ENCODE results near the gene ZNF785. TPM values are rescaled to one million over a fixed set of nuclear protein-coding genes. Genes with fewer than 3 reads are reported as not detected.

Gene ZNF785
- total and polyA plus RNA-seq, 9 donors = 7.0 to 29.4 (median 19.9) TPM

DNA sequence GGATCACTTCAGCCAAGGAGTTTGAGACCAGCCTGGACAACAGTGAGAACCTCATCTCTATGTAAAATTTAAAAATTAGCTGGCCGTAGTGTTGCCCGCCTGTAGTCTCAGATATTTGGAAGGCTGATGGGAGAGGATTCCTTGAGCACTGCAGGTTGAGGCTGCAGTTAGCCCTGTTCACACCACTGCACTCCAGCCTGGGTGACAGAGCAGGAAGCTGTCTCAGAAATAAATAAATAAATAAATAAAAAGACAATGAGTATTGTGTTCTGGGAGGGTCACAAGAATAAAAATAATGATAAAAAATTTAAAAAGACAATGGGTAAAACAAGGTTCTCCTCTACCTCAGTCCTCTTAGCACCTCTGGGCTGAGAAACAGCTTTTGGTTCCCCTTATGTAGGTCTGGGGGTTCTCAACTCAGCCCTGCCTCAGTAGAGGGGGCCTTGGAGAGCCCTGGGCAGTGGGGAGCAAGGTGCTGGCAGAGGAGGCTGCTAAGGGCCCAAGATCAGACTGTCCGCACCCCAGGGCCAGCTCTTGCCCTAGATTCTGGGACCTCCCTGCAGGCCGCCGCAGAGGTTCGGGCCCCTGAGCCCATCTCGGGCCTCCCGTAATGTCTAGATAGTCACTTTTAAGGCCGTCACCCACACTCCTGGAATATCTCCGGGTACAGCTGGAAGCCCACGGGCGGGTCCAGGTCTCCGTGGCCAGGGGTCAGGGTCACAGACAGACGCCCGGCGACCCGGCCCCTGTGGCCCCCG, 30.8 kb downstream of the ZNF785 start:
- intact Hi-C loops (cut with DNase I) = loop anchor here in 1 of 4 donors (10.0 kb wide), 1 partner anchor 130 kb away; no protein-coding TSS in a partner anchor
- no peaks in the 10 kb centered on the region for H3K9me3 ChIP-seq
- DNase-seq = peak in 1 of 5 donors; percentile 37
- no peak for TF ChIP-seq EP300 (IDR thresholded peaks at IDR 0.05)
- no peak for TF ChIP-seq POLR2A (IDR thresholded peaks at IDR 0.05)
- no peak for TF ChIP-seq CTCF (IDR thresholded peaks at IDR 0.05)
- no peak overlapping the region for H3K27ac ChIP-seq
- WGBS, 3 donors = 88 to 93% (median 93%) methylated on average over 18 of the region's 18 CpGs
- H3K4me3 ChIP-seq = no peak overlapping the region
- no peaks in the 10 kb centered on the region for H3K27me3 ChIP-seq
- H3K4me1 ChIP-seq (ENCODE audit: insufficient read depth) = no peaks in the 10 kb centered on the region
- H3K36me3 ChIP-seq = no peaks in the 10 kb centered on the region

DNA sequence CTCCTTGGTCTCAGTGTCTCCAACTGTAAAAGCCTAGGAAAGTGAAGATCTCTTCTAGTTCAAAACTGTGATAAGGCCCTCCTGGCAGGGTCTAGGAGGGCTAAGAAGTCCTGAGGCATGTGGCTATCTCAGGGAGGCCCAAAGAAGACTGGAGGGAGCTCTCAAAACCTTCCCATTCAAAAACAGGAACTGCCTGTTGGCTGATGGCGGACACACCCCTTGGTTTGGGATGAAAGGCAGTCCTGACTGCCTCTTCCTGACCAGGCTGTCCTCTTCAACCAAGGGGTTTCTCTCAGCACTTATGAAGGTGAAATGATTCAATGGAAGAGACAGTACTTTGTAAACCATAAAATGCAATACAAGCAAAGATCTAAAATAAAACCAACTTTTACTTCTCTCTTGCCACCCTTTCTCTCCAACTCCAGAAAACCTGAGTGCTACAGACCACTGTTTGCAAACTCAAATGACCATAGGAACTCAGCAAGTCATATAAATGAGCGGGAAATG, 32.1 kb downstream of the ZNF785 start:
- Histone ChIP-seq H3K4me1 (ENCODE audit: insufficient read depth) (no peaks in the 10 kb centered on the region), H3K9me3 (no peaks in the 10 kb centered on the region), H3K36me3 (no peaks in the 10 kb centered on the region), H3K27me3 (no peaks in the 10 kb centered on the region), H3K4me3 (no peak overlapping the region), H3K27ac (no peak overlapping the region)
- no peak for TF ChIP-seq EP300 (IDR thresholded peaks at IDR 0.05)
- TF ChIP-seq POLR2A (IDR thresholded peaks at IDR 0.05) = no peak
- TF ChIP-seq CTCF (IDR thresholded peaks at IDR 0.05) = no peak
- DNase-seq = no peak
- WGBS, 3 donors = 86 to 96% (median 92%) methylated on average over 2 of the region's 2 CpGs
- intact Hi-C loops (cut with DNase I) = loop anchor here in 1 of 4 donors (10.0 kb wide), 1 partner anchor 129 kb away; no protein-coding TSS in a partner anchor

DNA sequence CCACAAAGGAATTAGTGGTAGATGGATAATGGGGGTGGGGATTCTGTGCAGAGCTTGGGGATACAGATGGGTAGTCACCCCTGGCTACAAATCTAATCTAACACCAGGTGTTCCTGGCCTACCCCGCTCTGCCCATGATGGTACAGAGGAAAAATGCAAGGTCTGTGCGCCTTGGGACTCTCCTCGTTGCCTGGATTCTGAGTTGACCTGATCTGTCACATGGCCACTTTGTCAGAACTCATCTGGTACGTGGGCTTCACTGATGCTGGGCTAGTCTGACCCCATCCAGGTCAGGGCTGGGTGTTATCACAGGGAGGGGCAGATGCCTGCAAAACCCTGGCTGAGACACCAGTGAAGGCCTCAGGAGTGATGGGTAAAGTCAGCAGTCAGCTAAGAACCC, 32.5 kb downstream of the ZNF785 start:
- intact Hi-C loops (cut with DNase I) = loop anchor here in 1 of 4 donors (10.0 kb wide), 1 partner anchor 128 kb away; no protein-coding TSS in a partner anchor
- H3K36me3 ChIP-seq = no peaks in the 10 kb centered on the region
- TF ChIP-seq EP300 (IDR thresholded peaks at IDR 0.05) (no peak), POLR2A (IDR thresholded peaks at IDR 0.05) (no peak), CTCF (IDR thresholded peaks at IDR 0.05) (no peak)
- no peak overlapping the region for H3K4me3 ChIP-seq
- no peaks in the 10 kb centered on the region for H3K9me3 ChIP-seq
- WGBS, 3 donors = 81 to 89% (median 82%) methylated on average over 4 of the region's 4 CpGs
- H3K27ac ChIP-seq = no peak overlapping the region
- H3K4me1 ChIP-seq (ENCODE audit: insufficient read depth) = no peaks in the 10 kb centered on the region
- no peaks in the 10 kb centered on the region for H3K27me3 ChIP-seq
- no peak for DNase-seq

DNA sequence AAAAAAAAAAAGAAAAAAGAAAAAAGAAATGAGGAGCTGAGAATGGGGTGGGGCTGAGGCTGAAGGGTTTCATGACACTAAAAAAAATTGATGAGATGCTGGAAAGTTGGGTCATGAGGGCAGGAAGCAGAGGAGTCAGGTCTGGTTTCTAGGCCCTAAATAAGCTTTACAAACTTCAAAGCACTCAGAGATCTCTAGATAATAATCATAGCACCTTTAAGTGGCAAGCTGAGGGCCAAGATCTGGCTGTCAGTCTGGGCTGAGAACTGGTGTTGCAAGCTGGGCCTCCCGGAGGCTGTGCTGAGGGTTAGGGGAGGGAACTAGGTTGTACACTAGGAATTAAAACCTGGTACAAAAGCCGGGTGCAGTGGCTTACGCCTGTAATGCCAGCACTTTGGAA, 33.7 kb downstream of the ZNF785 start:
- TF ChIP-seq POLR2A (IDR thresholded peaks at IDR 0.05) = no peak
- no peak for TF ChIP-seq EP300 (IDR thresholded peaks at IDR 0.05)
- no peak for TF ChIP-seq CTCF (IDR thresholded peaks at IDR 0.05)
- Histone ChIP-seq H3K9me3 (no peaks in the 10 kb centered on the region), H3K27me3 (no peaks in the 10 kb centered on the region), H3K4me3 (no peak overlapping the region), H3K4me1 (ENCODE audit: insufficient read depth) (no peaks in the 10 kb centered on the region), H3K27ac (no peak overlapping the region), H3K36me3 (no peaks in the 10 kb centered on the region)
- intact Hi-C loops (cut with DNase I) = loop anchor here in 1 of 4 donors (10.0 kb wide), 1 partner anchor 127 kb away; no protein-coding TSS in a partner anchor
- DNase-seq = no peak
- WGBS, 3 donors = 64 to 66% (median 64%) methylated on average over 3 of the region's 3 CpGs
